Measurements from ENCODE around the gene THRB. TPM values are rescaled to one million over a fixed set of nuclear protein-coding genes. Genes with fewer than 3 reads are reported as not detected.

THRB gene
- total RNA-seq, 1 donor from 2014 or later: 0.31 TPM

DNA sequence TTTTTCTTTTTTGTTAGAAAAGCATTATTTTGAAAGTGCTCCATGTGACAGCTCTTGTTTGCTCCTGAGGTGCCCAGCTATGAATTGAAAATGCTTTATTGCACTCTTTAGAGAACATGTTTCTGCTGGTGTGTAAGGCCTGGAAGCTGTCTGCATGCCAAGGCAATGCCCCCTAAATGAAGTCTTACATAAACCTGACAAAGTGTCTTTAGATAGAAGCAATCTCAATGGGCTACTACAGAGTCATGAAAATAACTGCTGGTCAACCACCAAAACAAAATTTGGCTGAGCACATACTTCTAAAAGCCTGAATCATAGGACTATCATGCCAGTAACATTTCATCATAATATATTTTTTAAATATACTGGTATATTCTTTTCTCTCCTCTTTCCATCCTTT lies 178.7 kb downstream of the THRB start:
- intact Hi-C loops (cut with micrococcal nuclease): no loop called here
- no peaks in the 10 kb centered on the region for H3K36me3 Mint-ChIP-seq (ENCODE audit: low read depth)
- no peaks in the 10 kb centered on the region for H3K27me3 Mint-ChIP-seq
- H3K4me1 Mint-ChIP-seq: no peaks in the 10 kb centered on the region
- ChIA-PET CTCF (no interaction called here), POLR2A (no interaction called here)
- TF ChIP-seq, protein P1, sequence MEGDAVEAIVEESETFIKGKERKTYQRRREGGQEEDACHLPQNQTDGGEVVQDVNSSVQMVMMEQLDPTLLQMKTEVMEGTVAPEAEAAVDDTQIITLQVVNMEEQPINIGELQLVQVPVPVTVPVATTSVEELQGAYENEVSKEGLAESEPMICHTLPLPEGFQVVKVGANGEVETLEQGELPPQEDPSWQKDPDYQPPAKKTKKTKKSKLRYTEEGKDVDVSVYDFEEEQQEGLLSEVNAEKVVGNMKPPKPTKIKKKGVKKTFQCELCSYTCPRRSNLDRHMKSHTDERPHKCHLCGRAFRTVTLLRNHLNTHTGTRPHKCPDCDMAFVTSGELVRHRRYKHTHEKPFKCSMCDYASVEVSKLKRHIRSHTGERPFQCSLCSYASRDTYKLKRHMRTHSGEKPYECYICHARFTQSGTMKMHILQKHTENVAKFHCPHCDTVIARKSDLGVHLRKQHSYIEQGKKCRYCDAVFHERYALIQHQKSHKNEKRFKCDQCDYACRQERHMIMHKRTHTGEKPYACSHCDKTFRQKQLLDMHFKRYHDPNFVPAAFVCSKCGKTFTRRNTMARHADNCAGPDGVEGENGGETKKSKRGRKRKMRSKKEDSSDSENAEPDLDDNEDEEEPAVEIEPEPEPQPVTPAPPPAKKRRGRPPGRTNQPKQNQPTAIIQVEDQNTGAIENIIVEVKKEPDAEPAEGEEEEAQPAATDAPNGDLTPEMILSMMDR (IDR thresholded peaks at IDR 0.05): no peak
- no peak overlapping the region for H3K27ac Mint-ChIP-seq
- H3K4me3 Mint-ChIP-seq: no peak overlapping the region
- ATAC-seq (ENCODE audit: low read depth) (no peak), DNase-seq (no peak)
- H3K9me3 Mint-ChIP-seq: peaks cover 5% of the 10 kb centered on the region

DNA sequence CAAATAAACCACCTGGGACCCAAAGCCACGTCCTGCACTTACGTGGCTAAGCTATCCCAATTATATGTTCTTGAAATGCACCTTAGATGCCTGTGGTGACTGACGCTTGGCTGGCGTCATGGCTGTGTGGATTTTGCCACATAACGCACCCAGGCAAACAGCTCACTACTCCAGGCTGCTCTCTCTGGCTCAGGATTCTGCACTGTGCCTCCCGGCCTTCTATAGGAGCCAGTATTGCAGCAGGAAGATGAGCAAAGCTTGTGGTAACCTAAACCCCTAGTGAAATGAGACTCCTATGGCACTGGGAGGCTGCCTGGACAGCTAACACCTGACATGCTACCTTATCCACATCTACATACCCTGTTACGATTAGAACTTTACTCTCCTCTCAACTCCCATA lies 179.3 kb downstream of the THRB start:
- no peak for ATAC-seq (ENCODE audit: low read depth)
- intact Hi-C loops (cut with micrococcal nuclease): no loop called here
- DNase-seq: no peak
- Mint-ChIP-seq H3K27me3 (no peaks in the 10 kb centered on the region), H3K4me3 (no peak overlapping the region), H3K4me1 (no peaks in the 10 kb centered on the region), H3K27ac (no peak overlapping the region), H3K9me3 (peaks cover 5% of the 10 kb centered on the region), H3K36me3 (ENCODE audit: low read depth) (no peaks in the 10 kb centered on the region)
- ChIA-PET CTCF (no interaction called here), POLR2A (no interaction called here)
- TF ChIP-seq, protein P1 (IDR thresholded peaks at IDR 0.05): no peak

DNA sequence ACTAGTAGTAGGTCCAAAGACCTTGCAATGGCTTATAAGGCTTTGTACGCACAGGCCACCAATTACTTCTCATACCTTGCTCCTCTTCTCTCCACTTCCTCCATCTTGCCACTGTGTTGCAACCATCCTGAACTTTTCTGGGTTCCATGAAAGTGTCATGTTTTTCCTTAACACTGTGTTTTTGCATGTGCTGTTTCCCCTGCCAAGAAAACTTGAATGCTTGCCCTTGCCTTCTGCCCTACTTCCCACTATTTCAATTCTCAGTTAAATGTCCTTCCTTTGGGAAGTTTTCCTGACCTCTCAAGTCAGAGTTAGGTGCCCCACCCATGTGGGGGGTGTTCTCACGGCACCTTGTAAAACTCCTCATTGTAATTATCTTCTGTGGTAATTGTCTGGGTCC lies 182.8 kb downstream of the THRB start:
- H3K4me3 Mint-ChIP-seq: no peak overlapping the region
- ATAC-seq (ENCODE audit: low read depth): no peak
- intact Hi-C loops (cut with micrococcal nuclease): no loop called here
- H3K27ac Mint-ChIP-seq: no peak overlapping the region
- TF ChIP-seq, protein P1 (IDR thresholded peaks at IDR 0.05): no peak
- H3K4me1 Mint-ChIP-seq: no peaks in the 10 kb centered on the region
- DNase-seq: no peak
- POLR2A ChIA-PET: no interaction called here
- no peaks in the 10 kb centered on the region for H3K9me3 Mint-ChIP-seq
- no peaks in the 10 kb centered on the region for H3K27me3 Mint-ChIP-seq
- CTCF ChIA-PET: no interaction called here
- no peaks in the 10 kb centered on the region for H3K36me3 Mint-ChIP-seq (ENCODE audit: low read depth)

DNA sequence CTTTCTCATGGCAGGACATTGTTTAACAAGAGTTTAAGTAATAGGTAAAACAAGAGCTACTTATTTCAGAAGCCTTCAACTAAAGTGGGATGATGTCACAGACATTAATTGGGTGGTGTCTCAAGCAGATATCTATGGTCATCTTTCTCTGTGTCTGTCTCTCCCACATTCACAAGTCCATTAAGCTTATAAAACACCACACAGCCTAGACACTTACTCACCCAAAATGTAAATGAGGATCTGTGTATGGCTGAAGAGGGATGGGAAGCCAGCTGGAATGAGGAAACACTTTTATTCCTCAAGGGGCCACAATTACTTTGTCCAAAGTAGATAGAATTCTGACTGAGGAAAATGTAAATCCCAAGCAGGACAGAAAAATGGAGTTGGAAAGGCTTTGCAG lies 183.8 kb downstream of the THRB start:
- Mint-ChIP-seq H3K36me3 (ENCODE audit: low read depth) (no peaks in the 10 kb centered on the region), H3K4me1 (no peaks in the 10 kb centered on the region), H3K27me3 (no peaks in the 10 kb centered on the region), H3K4me3 (no peak overlapping the region), H3K27ac (no peak overlapping the region), H3K9me3 (no peaks in the 10 kb centered on the region)
- intact Hi-C loops (cut with micrococcal nuclease): no loop called here
- no peak for ATAC-seq (ENCODE audit: low read depth)
- TF ChIP-seq, protein P1 (IDR thresholded peaks at IDR 0.05): no peak
- ChIA-PET POLR2A (no interaction called here), CTCF (no interaction called here)
- DNase-seq: no peak

DNA sequence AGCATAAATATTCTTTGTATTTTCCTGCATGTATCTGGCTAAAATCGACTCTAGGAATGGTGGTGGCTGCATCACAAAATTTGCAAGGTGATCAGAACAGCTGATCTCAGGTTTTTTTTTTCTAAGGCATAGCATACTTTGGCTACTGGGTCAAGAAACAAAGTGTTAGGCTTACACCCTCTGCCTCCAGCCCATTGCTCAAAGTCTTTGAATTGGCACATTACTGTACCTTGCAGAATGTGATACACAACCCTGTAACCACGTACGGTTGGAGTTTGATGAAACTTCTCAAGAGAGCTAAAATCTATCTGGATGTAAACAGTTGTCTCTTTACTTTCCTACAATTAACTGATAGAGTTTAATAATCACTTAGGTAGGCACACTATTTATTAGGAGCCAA lies 188.1 kb downstream of the THRB start:
- intact Hi-C loops (cut with micrococcal nuclease): no loop called here
- Mint-ChIP-seq H3K27ac (no peak overlapping the region), H3K4me1 (no peaks in the 10 kb centered on the region), H3K27me3 (no peaks in the 10 kb centered on the region), H3K9me3 (no peaks in the 10 kb centered on the region), H3K4me3 (no peak overlapping the region), H3K36me3 (ENCODE audit: low read depth) (no peaks in the 10 kb centered on the region)
- CTCF ChIA-PET: no interaction called here
- TF ChIP-seq, protein P1 (IDR thresholded peaks at IDR 0.05): no peak
- POLR2A ChIA-PET: no interaction called here
- DNase-seq: no peak
- ATAC-seq (ENCODE audit: low read depth): no peak
